ENCODE data around the gene PCDHB7.
"Not testable (repeated sequence)": the region's sequence is repeated elsewhere in the genome, so short reads cannot be mapped to it uniquely, and the experiment has no call there.

PCDHB7 gene

GRCh38 chr5:141172381-141173204 lies at the start of gene PCDHB7:
TSS of gene PCDHB7 (plus strand) at chr5:141172644. CDS start at chr5:141172836, 192 bp downstream.
- DNase-seq (ENCODE audit: low read depth in 2 of 3, low spot score in 2 of 3): no peak

DNA sequence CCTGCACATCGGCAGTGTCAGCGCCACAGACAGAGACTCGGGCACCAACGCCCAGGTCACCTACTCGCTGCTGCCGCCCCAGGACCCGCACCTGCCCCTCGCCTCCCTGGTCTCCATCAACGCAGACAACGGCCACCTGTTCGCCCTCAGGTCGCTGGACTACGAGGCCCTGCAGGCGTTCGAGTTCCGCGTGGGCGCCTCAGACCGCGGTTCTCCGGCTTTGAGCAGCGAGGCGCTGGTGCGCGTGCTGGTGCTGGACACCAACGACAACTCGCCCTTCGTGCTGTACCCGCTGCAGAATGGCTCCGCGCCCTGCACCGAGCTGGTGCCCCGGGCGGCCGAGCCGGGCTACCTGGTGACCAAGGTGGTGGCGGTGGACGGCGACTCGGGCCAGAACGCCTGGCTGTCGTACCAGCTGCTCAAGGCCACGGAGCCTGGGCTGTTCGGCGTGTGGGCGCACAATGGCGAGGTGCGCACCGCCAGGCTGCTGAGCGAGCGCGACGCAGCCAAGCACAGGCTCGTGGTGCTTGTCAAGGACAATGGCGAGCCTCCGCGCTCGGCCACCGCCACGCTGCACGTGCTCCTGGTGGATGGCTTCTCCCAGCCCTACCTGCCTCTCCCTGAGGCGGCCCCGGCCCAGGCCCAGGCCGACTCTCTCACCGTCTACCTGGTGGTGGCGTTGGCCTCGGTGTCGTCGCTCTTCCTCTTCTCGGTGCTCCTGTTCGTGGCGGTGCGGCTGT lies 48.9 kb upstream of the PCDHB7 start:
- not testable (repeated sequence) for DNase-seq (ENCODE audit: low read depth in 2 of 3, low spot score in 2 of 3)

DNA sequence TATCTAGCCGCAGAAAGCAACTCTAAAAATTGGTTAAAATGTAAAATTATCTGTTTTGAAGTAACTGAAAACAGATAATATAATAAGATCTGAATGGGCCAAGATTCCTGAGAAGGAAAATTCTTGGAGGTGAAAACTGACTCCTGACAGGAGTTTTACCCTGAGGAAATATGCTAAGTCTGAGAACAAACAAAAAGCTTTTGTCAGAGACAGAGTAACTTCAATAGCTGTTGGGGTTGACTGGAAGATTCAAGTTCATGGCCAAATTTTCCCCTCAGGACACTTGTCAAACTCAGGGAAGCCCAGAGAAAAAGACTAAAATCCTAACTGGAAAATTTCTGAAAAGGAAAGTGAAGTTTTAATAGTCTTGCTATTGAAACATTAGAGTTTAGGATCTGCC lies 45.1 kb upstream of the PCDHB7 start:
- no peak for DNase-seq (ENCODE audit: low read depth in 2 of 3, low spot score in 2 of 3)

- DNase-seq (ENCODE audit: low read depth in 2 of 3, low spot score in 2 of 3): no peak
Observed at GRCh38 chr5:141135030-141135717, 37.3 kb upstream of the PCDHB7 start, which contains the start of gene PCDHB5. TSS of gene PCDHB5 (plus strand) at chr5:141135206. CDS start at chr5:141135435, 229 bp downstream.

DNA sequence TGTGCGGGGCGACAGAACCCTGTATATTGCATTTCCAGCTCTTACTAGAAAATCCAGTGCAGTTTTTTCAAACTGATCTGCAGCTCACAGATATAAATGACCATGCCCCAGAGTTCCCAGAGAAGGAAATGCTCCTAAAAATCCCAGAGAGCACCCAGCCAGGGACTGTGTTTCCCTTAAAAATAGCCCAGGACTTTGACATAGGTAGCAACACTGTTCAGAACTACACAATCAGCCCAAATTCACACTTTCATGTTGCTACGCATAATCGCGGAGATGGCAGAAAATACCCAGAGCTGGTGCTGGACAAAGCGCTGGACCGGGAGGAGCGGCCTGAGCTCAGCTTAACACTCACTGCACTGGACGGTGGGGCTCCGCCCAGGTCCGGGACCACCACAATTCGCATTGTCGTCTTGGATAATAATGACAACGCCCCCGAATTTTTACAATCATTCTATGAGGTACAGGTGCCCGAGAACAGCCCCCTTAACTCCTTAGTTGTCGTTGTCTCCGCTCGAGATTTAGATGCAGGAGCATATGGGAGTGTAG lies 36.7 kb upstream of the PCDHB7 start:
- DNase-seq (ENCODE audit: low read depth in 2 of 3, low spot score in 2 of 3): no peak

DNA sequence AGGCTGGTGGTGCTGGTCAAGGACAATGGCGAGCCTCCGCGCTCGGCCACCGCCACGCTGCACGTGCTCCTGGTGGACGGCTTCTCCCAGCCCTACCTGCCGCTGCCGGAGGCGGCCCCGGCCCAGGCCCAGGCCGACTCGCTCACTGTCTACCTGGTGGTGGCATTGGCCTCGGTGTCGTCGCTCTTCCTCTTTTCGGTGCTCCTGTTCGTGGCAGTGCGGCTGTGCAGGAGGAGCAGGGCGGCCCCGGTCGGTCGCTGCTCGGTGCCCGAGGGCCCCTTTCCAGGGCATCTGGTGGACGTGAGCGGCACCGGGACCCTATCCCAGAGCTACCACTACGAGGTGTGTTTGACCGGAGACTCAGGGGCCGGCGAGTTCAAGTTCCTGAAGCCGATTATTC lies 35.1 kb upstream of the PCDHB7 start:
- DNase-seq (ENCODE audit: low read depth in 2 of 3, low spot score in 2 of 3): not testable (repeated sequence)

DNA sequence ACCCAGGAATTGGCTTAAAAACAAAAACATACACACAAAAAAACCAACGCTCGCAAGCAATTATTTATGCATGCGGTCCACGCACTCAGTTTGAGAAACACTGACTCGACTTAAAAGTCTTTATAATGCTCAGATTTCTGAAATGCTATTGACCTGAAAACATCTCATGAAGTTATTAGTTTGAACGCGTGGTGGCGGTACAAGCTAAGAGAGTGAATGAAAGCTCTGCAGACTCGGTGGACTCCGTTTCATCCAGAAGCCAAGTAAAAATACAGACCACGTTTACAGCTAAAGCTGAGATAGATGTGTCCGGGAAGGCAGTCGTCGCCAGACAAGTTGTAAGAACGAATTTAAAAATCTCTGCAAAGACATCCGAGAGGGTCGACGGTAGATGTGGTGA lies 22.6 kb upstream of the PCDHB7 start, which contains the start of gene PCDHB6:
PCDHB6 (plus strand) TSS at position 246 of the 400 bp plus-strand sequence. CDS start 201 bp downstream, outside the sequence.
- DNase-seq (ENCODE audit: low read depth in 2 of 3, low spot score in 2 of 3): no peak

- no peak for DNase-seq (ENCODE audit: low read depth in 2 of 3, low spot score in 2 of 3)
Observed at GRCh38 chr5:141150224-141150992, 22.0 kb upstream of the PCDHB7 start.

GRCh38 chr5:141150993-141151325 lies 21.5 kb upstream of the PCDHB7 start:
- DNase-seq (ENCODE audit: low read depth in 2 of 3, low spot score in 2 of 3): no peak

DNA sequence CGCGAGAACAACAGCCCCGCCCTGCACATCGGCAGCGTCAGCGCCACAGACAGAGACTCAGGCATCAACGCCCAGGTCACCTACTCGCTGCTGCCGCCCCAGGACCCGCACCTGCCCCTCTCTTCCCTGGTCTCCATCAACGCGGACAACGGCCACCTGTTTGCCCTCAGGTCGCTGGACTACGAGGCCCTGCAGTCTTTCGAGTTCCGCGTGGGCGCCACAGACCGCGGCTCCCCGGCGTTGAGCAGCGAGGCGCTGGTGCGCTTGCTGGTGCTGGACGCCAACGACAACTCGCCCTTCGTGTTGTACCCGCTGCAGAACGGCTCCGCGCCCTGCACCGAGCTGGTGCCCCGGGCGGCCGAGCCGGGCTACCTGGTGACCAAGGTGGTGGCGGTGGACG lies 20.8 kb upstream of the PCDHB7 start:
- DNase-seq (ENCODE audit: low read depth in 2 of 3, low spot score in 2 of 3): not testable (repeated sequence)

- DNase-seq (ENCODE audit: low read depth in 2 of 3, low spot score in 2 of 3): not testable (repeated sequence)
Observed at GRCh38 chr5:141152096-141152495, 20.3 kb upstream of the PCDHB7 start.

GRCh38 chr5:141155540-141156374 lies 16.7 kb upstream of the PCDHB7 start:
- no peak for DNase-seq (ENCODE audit: low read depth in 2 of 3, low spot score in 2 of 3)

GRCh38 chr5:141157356-141157755 lies 15.1 kb upstream of the PCDHB7 start:
- DNase-seq (ENCODE audit: low read depth in 2 of 3, low spot score in 2 of 3): not testable (repeated sequence)

GRCh38 chr5:141157901-141158300 lies 14.5 kb upstream of the PCDHB7 start:
- not testable (repeated sequence) for DNase-seq (ENCODE audit: low read depth in 2 of 3, low spot score in 2 of 3)

- DNase-seq (ENCODE audit: low read depth in 2 of 3, low spot score in 2 of 3): not testable (repeated sequence)
Observed at GRCh38 chr5:141174291-141175104, 2.1 kb downstream of the PCDHB7 start.

DNA sequence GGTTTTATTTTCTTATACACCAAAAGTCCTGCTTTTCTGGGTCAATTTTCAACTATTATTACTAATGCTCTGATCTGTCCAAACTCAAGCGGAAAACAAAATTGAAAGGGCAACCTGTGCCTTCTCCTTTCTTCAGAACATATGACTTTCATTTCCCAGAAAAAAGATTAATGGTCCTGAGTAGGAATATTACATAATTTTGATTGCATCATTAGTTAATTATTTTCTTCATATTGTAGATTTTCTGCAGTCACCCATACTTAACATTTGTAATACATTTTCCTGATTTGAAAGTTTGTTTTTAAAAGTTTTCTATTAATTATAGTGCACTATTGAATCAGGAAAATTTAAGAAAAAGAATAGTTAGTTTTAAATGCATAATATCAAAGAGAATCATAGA lies 3.5 kb downstream of the PCDHB7 start:
- no peak for DNase-seq (ENCODE audit: low read depth in 2 of 3, low spot score in 2 of 3)

DNA sequence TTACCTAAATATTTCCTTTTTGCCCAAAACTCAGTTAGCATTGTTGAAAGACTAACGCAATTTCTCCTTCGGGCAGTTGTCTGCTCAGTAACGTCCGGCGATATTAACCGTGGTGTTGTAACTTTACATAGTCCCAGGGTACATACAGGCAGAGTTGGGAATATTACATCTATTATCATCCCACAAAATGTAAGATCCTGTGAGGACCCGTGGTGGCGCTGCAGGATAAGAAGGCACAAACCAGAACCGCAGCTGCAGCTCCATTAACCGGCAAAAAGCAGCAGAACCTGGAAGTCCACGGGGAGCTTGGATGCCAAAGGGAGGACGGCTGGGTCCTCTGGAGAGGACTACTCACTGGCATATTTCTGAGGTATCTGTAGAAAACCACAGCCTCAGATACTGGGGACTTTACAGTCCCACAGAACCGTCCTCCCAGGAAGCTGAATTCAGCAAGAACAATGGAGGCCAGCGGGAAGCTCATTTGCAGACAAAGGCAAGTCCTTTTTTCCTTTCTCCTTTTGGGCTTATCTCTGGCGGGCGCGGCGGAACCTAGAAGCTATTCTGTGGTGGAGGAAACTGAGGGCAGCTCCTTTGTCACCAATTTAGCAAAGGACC lies 5.2 kb downstream of the PCDHB7 start, which contains the start of gene PCDHB8:
PCDHB8 (plus strand) TSS at position 214 of the 615 bp plus-strand sequence; CDS start at position 459, 245 bp downstream.
- DNase-seq (ENCODE audit: low read depth in 2 of 3, low spot score in 2 of 3): not testable (repeated sequence)

GRCh38 chr5:141179371-141179770 lies 6.9 kb downstream of the PCDHB7 start:
- not testable (repeated sequence) for DNase-seq (ENCODE audit: low read depth in 2 of 3, low spot score in 2 of 3)
